ENCODE results near the gene SMIM27.
A peak's percentile ranks its signal among the peaks of the same experiment; 100 is the strongest.
"Not testable (repeated sequence)": the region's sequence is repeated elsewhere in the genome, so short reads cannot be mapped to it uniquely, and the experiment has no call there.

SMIM27 gene

DNA sequence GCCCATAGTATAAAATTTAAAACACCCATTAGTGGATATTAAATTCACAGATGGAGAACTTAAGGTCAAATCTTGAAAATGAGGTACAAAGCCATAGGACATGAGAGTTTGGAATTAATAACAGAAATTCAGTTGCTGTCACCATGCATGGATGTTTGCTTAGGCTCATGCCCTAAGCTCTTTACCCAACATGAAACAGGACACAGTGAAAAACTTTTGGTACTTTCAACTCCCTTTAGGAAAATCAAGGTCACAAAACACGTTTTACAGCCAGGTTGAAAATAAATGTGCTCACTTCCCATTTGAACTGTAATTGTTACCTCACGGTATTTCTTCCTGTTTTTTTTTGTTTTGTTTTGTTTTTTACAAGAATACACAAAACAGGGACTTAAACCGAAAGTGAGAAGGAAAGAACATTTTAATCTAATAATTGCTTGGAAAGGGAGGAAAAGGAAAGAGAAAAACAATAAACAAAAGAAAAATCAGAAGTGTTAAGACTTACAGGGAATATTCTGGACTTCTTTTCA is 6.3 kb downstream of the SMIM27 start:
- no peak for DNase-seq

DNA sequence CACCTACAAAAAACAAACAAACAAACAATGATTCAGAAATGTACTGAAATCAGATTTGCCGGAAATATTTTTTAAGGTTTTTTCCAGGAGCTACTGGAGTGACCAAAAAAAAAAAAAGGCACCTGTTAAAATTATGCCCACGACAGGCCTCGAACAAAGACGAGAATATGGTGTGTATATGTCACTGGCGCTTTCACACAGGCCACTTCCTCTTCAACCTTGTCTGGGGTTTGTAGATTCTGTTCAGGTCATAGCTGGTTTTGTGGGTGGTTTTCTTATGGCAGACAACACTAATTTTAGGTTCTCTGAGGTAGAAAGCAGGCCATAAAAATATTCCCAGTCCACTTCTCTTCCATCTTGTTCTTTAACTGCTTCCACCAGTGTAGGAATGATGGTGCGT is 13.8 kb downstream of the SMIM27 start:
- DNase-seq = no peak

DNA sequence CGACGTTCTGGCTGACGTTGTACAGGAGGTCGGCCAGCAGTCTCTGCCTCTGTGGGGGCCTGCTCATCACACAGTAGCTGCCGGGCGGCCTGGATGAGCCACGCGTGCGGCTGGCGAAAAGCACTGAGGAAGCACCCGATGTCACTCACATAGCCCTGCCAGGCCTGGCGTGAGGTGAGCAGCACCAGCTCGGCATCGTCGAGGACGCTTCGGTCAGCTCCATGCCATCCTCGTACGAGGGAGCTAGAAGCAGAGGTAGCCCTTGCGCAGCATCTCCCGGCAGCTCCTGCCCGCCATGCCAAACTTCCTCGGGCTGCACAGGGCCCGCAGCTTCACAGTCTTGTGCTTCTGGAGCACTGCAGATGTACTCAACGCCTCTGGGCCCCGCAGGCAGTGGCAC is 14.6 kb downstream of the SMIM27 start:
- no peak for DNase-seq

DNA sequence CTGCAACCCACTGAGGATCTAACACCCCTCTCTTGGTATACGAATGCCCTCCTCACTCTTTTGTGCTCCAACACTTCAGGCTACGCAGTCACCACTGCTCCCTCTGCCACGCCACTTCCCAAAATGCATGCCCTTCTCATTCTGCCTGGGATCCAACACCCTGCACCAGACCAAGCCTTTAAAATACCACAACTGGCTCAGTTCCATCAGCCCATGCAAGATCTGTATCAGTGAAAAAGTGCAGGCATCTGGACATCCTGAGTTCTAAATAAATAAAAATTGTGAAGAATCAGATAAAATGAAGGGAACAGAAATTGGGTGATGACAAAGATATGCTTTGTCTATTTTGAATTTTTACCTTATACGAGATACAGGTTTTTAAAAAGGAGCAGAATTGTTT is 18.1 kb downstream of the SMIM27 start:
- no peak for DNase-seq

DNA sequence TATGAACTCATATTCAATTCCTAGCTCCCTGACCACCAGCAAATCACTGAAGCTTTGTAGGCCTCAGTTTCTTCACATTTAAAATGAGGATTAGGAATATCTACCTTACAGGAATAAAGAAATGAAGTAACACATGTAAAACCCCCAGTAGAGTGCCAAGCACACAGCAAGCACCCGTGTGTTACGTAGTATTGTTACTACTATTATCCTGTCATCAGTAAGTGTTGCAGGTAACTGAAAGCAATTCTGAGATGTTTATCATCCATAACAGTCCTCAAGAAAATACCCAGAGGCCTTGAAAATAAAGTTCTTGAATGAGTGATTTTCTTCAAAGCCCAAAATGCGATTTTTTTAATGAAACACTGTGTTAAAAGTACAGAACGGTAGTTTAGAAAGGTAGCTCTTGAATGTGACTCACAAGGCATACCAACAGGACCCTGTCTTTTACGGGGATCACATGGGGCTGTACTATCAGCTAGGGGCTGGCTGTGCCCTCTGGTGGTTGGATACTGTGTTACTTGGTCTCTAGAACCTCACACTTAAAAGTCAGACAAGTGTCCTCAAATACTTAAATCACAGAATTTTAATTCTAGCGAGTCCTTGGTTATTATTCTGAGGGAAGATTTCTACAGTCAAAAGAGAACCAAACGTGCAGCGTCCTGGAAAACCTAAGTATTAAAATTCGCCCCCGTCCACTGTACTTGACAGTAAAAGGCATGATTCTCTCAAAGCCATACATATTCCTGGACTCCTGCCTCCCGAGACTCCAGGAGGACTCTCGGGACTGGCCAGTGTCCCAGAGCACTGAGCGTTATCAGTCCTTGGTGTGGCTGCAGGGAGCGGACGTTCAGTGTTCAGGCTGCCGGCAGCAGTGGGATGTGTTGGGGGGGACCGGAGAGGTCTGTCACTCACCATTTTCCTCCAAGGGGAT is 20.1 kb downstream of the SMIM27 start:
- peak; percentile 58 to 78 for DNase-seq

DNA sequence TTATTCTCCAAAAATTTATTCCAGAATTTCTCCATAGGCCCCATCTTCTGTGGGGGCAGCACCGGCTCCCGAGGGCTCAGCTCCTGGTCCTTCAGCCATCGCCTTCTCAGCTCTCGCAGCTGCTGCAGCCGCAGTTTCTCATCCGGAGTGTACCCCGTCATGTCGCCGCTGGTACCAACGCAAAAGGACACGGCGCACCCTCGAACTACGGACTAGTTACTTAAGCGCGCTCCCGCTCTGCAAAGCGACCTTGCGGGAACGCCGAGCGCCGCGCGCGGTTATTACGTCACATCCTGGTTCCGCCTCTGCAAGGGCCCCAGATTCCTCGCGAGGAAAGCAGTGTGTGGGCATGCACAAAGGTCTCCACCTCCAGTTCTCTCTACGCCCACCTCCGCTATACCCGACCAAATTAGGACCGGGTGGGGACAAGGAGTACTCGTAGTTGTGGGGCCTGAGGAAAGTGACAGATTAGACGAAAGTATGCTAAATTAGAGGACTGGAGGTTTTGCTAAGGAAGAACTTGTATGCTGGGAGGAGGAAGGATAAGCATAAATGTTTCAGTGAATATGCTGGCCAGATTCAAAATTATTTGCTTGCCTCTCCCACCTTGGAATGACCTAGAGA is 20.9 kb downstream of the SMIM27 start, which contains the start of gene NDUFB6:
TSS of gene NDUFB6 (minus strand) at position 260 of the 624 bp plus-strand sequence. CDS start at position 161, 99 bp downstream.
- peak; percentile 95 to 96 for DNase-seq

DNA sequence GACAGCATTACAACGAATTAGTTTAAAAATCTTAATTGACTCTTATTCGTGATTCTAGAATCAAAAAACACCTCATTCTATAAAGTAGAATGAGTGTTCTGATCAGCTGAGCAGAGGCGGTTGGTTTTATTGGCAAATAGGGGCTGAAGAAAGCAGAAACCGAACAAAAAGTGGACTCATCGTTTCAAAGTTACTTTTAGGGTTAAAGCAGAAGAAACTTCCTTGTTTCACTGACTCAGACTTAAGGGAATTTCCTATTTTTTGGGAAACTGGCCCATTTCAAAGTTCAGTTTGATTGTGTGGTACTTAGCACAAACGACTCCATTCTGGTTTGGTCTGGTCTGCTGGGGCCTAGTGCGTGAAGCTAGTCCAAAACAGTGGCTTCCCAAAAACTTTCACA is 21.7 kb downstream of the SMIM27 start:
- DNase-seq = no peak

DNA sequence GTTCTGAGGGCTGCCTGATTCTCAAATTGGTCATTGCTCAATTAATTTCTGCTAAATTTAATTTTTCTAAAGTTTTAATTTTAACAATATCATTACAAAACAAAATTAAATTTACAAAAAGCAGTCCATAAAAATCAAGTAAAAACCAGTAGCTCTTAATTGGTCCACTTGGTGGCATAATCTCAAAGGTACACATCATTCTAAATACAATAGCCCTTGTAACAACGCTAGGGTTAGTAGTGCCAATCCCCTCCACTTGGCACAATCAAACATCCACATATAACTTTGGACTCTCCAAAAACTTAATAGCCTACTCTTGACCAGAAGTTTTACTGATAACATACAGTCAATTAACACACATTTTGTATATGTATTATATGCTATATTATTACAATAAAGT is 22.7 kb downstream of the SMIM27 start:
- no peak for DNase-seq

DNA sequence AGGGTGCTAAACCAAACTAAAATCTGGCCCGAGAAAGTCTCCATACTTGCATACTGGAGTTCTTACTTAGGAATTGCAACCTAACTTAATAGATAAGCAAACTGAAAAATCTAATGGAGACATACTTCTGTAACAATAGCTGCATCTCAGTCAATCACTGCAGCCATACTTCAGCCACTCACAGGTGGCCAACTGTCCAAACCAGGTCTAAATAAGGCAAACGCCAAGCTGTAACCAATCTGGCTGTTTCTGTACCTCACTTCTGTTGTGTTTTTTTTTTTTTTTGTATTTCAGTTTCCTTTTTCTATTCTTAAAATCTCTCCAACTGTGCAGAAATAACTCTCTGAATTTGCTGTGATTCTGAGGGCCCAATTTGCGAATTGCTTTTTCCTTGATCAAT is 25.2 kb downstream of the SMIM27 start:
- DNase-seq = no peak

DNA sequence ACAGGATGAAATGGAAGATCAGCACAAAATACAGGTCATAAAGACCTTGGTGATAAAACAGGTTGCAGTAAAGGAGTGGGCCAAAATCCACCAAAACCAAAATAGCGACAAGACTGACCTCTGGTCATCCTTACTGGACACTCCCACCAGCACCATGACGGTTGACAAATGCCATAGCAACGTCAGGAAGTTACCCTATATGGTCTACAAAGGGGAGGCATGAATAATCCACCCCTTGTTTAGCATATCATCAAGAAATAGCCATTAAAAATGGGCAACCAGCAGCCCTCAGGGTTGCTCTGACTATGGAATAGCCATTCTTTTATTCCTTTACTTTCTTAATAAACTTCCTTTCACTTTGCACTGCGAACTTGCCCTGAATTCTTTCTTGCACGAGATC is 26.8 kb downstream of the SMIM27 start:
- no peak for DNase-seq

DNA sequence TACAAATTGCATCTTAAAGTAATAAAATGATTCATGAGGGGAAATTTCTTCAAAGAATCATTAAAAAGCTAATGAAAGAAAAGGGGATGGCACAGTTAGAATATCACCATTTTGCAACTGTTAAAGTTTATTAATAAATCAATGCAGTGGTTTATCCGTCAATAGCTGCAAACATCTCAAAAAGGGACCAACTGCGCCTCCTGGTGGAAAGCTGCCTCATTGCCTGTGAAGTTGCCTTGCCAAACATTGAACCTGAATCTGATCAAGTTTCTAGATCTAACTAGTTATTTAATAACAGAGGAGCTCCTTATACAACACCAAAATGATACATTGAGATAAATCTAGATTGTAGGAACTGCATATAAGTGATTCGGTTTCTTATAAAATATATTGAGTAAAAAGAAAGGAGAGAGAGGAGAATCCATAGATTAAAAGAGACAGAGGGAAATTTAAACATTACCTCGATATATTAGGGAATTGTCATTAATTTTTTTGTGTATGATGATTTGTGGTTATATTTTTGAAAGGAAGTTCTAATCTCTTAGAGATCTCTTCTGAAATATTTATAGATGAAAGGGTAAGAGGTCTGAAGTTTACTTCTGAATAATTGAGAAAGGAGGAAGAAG is 27.7 kb downstream of the SMIM27 start:
- DNase-seq = peak; percentile 84 to 86

DNA sequence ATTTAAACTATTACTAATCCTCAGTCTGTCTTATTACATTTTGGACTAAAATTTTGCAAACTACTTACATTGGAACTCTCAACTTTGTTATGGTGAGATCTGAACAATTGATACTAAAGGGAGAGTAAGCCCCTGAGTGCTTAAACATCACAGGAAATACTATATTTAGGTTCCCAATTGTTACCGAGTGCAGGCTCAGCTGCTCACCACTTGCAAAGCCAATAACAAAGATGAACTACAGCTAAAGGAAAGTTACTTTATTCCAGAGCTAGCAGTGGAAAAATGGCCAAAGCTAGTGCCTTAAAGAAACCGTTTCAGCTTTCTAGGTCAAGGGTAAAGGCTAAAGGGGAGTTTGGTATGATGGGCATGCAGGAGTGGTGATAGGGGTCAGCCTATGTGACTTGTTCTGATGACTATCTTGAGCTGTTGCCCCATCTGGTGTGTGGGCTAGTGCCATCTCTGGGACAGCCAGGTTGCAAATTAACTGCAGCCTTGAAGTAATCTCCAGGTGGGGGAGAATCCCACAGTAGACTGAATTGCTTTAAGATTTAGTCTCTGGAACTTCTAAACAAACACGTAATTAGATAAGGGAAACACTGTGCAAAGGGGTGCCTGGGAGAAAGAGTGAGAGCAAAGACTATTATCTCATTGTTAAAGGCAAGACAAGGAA is 28.6 kb downstream of the SMIM27 start:
- no peak for DNase-seq

DNA sequence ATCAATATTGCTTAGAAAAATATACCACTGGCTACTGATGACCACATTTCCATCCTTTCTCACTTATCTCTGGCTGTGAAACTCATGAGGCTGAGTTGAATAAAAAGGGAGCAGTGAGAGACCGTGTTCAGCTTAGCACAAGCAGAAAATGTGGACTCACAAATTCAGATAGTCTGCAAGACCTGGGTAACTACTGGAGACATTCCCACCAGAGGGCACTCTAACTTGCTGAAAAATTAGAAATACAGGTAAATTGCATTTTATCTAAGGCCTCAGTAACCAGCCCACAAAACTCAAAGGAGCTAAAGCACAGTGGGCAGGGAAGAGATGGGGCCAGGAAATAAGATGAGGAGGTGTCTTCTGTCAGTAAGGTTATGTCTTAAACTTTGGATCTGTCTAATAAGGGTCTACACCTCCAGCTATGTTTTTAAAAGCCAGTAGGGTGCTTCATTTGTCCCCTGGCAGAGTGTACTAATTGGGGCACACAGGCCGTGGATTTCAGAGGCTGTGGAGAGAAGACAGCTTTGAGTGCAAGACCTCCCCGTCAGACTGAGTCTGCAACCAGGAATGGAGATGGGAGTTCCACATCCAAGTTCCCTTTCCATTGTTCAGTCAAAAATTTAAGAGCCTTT is 29.5 kb downstream of the SMIM27 start:
- DNase-seq = peak in 1 of 2 experiments; percentile 30

DNA sequence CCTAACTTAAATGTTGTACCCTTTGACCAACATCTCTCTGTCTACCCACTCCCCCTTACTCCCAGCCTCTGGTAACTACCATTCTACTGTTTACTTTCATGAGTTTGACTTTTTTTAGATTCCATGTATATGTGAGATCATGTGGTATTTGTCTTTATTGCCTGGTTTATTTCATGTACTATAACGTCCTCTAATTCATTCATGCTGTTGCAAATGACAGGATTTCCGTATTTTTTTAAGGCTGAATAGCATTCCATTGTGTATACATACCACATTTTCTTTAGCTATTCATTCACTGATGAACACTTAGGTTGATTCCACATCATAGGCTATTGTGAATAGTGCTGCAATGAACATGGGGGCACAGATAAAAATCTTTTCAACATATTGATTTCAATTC is 32.7 kb downstream of the SMIM27 start:
- DNase-seq = no peak

DNA sequence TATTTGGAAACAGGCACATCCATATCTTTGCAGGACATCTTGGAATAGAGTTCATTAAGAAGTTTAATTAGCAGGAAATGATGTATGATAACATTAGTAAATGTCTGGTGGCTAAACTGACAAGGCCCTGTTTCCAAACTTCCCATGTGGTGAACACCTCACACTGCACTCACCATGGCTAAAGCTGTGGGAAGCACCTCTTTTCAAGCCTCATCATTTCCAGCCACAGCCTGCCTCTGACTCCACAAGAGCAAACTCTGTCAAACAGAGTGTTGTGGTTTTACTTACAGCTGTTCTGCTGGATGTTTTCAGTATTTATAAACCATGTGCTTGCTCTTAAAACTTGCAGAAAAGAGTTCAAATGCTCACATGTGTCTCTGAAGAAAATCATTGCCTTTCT is 35.8 kb downstream of the SMIM27 start:
- DNase-seq = peak; percentile 8 to 13

DNA sequence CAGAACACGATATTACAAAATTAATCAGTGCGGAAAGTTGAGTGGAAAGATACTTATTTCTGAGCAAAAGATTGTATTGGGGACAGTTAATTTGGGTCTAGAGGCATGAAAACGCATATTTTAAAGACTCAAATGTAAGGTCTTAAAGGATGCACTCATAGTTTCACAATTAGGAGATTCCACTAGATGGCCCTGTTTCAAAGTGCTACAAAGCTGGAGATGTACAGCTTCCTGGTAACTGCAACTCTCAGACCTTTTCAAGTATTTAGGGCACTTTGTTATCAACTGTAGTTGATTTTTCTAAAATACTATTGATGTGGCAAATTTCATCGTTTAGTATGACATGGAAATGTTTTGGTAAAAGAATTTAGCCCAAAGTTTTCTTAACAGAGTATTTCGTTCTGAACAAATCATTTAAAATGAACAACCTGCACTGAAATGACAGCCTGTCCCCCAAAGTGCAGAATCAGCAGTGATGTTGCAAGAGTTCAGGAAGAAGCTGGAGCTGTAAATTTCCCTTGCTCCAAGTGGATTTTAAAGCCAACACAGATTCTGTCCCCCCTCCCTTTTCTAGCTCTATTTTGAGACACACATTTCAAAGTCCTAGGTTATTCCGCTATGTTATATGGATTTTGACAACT is 37.1 kb downstream of the SMIM27 start:
- DNase-seq = no peak

DNA sequence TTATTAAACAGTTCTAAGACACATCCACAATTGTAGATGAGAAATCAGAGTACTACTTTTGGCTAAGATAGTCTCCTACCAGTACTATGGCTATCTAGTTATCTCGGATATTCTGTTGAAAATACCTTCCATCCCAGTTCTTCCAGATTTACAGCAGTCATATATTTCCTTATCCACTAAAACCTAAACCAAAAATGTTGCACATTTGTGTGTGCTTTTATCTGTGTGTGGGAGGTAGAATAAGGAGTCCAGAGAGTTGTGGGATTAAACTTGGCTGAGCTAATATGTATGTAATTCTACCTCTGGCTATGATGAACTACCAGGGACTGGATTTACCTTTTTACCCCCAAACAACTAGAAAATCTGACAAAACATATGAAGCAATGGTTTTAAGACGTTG is 38.3 kb downstream of the SMIM27 start:
- DNase-seq = no peak

DNA sequence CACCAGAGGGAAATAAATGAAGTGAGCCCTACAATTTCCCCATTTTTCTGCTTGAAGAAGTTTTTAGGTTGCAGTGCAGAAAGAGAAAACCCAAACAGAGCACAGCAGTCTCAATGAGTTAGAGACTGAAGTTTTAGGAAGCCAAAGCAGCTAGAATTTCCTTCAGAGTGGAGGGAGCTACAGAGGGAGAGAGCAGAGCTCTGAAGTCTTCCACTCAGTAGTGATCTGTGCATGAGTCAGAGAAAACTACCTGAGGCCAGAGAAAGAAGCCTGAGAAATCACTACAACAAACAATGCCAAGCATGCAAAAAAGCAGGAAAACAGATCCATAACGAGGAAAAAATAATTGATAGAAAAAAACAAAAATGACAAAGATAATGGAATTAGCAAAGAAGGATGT is 38.8 kb downstream of the SMIM27 start:
- DNase-seq = no peak

DNA sequence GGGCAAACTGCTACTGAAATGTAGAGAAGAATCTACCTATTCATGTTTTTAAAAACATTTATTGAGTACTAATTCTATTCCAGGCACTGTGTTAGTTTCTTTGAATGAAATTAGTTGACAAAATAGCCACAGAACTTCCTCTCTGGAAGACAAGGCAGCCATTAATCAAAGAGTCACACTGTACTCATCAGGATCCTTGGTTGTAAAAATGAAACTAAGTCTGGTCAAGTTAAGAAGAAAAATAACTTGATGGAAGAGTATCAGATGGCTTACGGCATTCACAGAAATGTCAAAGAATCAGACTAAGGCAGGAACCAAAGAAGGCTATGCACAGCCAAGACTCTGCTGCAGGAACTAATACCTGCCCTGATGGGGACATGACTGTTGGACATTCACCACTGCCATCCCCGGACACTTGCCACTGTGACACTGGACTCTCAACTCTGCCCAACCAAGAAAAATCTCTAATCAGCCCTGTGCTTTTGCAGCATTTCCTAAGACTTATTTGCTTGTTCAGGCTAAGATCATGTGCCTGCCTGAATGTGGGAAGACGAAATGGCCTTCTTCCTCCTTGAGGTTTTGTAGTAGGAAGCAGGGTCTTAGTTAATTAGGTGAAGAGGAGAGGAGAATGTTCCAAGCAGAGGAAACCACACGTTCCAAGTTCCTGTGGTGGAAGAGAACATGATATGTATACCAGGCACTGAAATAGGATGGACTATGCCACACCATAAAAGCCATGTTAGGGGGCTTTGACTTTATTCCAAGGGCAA is 44.2 kb downstream of the SMIM27 start:
- no peak for DNase-seq

DNA sequence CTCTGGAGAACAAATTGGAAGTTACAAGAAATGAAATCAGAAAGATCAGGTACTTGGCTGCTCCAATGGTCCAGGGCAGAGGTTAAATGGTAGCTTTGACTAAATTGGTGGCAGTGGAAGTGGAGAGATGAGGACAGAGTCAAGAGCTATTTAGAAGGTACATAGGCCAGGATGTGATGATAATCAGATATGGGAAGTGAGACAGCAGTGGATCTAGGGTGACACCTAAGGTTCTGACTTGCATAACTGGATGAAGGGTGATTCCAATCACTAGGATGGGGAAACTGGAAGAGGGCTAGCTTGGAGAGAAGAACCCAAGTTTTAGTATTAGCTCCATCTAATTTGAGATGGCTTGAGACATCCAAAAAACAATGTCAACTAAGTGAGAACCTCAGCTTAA is 44.8 kb downstream of the SMIM27 start:
- DNase-seq = no peak

DNA sequence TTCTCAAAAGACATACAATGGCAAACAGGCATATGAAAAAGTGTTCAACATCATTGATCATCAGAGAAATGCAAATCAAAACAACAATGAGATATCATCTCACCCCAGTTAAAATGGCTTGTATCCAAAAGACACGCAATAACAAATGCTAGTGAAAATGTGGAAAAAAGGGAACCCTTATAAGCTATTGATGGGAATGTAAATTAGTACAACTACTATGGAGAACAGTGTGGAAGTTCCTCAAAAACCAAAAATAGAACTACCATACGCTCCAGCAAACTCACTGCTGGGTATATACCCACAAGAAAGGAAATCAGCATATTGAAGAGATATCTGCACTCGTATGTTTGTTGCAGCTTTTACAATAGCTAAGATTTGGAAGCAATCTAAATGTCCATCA is 46.9 kb downstream of the SMIM27 start:
- not testable (repeated sequence) for DNase-seq
